ENCODE data around the gene MDFIC.

The MDFIC gene

GRCh38 chr7:115034515-115034914, 112.6 kb downstream of the MDFIC start:
- no peak for DNase-seq (ENCODE audit: low read depth)
- no peak for TF ChIP-seq CTCF (conservative IDR thresholded peaks at IDR 0.05; ENCODE audit: control insufficient read depth, insufficient read depth, low read depth, low read length)
- H3K4me3 ChIP-seq (ENCODE audit: control insufficient read depth, low read depth, low read length) = no peak overlapping the region

- TF ChIP-seq CTCF (conservative IDR thresholded peaks at IDR 0.05; ENCODE audit: control insufficient read depth, insufficient read depth, low read depth, low read length) = no peak
- no peak for DNase-seq (ENCODE audit: low read depth)
Observed at GRCh38 chr7:115037128-115037802, 115.4 kb downstream of the MDFIC start.

GRCh38 chr7:115038158-115038557, 116.3 kb downstream of the MDFIC start:
- no peak overlapping the region for H3K4me3 ChIP-seq (ENCODE audit: control insufficient read depth, low read depth, low read length)
- TF ChIP-seq CTCF (conservative IDR thresholded peaks at IDR 0.05; ENCODE audit: control insufficient read depth, insufficient read depth, low read depth, low read length) = no peak
- no peak for DNase-seq (ENCODE audit: low read depth)

More at GRCh38 chr7:115037128-115037802, 115.4 kb downstream of the MDFIC start:
- no peak overlapping the region for H3K4me3 ChIP-seq (ENCODE audit: control insufficient read depth, low read depth, low read length)

GRCh38 chr7:115040057-115040456, 118.2 kb downstream of the MDFIC start:
- DNase-seq (ENCODE audit: low read depth) = no peak
- no peak for TF ChIP-seq CTCF (conservative IDR thresholded peaks at IDR 0.05; ENCODE audit: control insufficient read depth, insufficient read depth, low read depth, low read length)
- no peak overlapping the region for H3K4me3 ChIP-seq (ENCODE audit: control insufficient read depth, low read depth, low read length)

- no peak overlapping the region for H3K4me3 ChIP-seq (ENCODE audit: control insufficient read depth, low read depth, low read length)
- DNase-seq (ENCODE audit: low read depth) = no peak
- no peak for TF ChIP-seq CTCF (conservative IDR thresholded peaks at IDR 0.05; ENCODE audit: control insufficient read depth, insufficient read depth, low read depth, low read length)
Observed at GRCh38 chr7:115040495-115040894, 118.6 kb downstream of the MDFIC start.

GRCh38 chr7:115042596-115042995, 120.7 kb downstream of the MDFIC start:
- DNase-seq (ENCODE audit: low read depth) = no peak
- no peak for TF ChIP-seq CTCF (conservative IDR thresholded peaks at IDR 0.05; ENCODE audit: control insufficient read depth, insufficient read depth, low read depth, low read length)
- no peak overlapping the region for H3K4me3 ChIP-seq (ENCODE audit: control insufficient read depth, low read depth, low read length)

- no peak overlapping the region for H3K4me3 ChIP-seq (ENCODE audit: control insufficient read depth, low read depth, low read length)
- peak; percentile 49 for DNase-seq (ENCODE audit: low read depth)
- no peak for TF ChIP-seq CTCF (conservative IDR thresholded peaks at IDR 0.05; ENCODE audit: control insufficient read depth, insufficient read depth, low read depth, low read length)
Observed at GRCh38 chr7:115043605-115044004, 121.7 kb downstream of the MDFIC start.
